Endothelial cell of umbilical vein (primary cell): ENCODE data around the gene ACVR1C. TPM values are rescaled to one million over a fixed set of nuclear protein-coding genes. Genes with fewer than 3 reads are reported as not detected.

ENCODE experiments used
- BruUV-seq: library from RNA; stranded (reverse); fragments of 400-500 nt; replicated peaks from 2 replicates; lab custom pipeline; 2021; lab: Mats Ljungman, UMichigan
- CTCF ChIA-PET: fragments of 300-600, 350-600 bp; sonication (Branson Sonifier 250); formaldehyde crosslinking; loops from one replicate; lab custom pipeline; 2021; ENCODE audit warnings: antibody characterized with exemption, inconsistent platforms; lab: Charles Lee
- POLR2A ChIA-PET: fragments of 300-600, 350-600 bp; sonication (Branson Sonifier 250); formaldehyde crosslinking; loops from one replicate; lab custom pipeline; 2021; ENCODE audit warnings: antibody characterized with exemption, inconsistent platforms; lab: Charles Lee
- DNase-seq: peaks from one replicate; pipeline ENCODE4 v3.0.0-alpha.2; 2011; ENCODE audit warnings: low read depth, low spot score
- FAIRE-seq: peaks from 2 replicates; lab custom pipeline; 2011; peaks lifted over from hg19 to GRCh38; lab: Jason Lieb, UNC
- H2AFZ ChIP-seq: 2 replicates; pipeline ENCODE4 v1.6.0; 2012; ENCODE audit warnings: low read depth, low read length, control low read depth, inconsistent platforms
- H3K27ac ChIP-seq: 2 replicates; pipeline ENCODE4 v1.5.1; 2011; ENCODE audit warnings: low read depth, mild to moderate bottlenecking, control low read depth, low read length, moderate library complexity; ENCODE audit not compliant: insufficient read depth
- H3K27me3 ChIP-seq, 2 experiments: 2 replicates each; pipeline versions ENCODE4 v1.6.0 to v1.6.1; 2011; ENCODE audit warnings: low read length in 2 of 2, mixed read lengths in 1 of 2; ENCODE audit not compliant: control insufficient read depth in 2 of 2, insufficient read depth in 2 of 2
- H3K36me3 ChIP-seq, 2 experiments: 2 replicates in 1 of 2; 3 replicates in 1 of 2; pipeline ENCODE4 v1.5.1; 2011; ENCODE audit warnings: low read length in 2 of 2, mild to moderate bottlenecking in 1 of 2, moderate library complexity in 1 of 2; ENCODE audit not compliant: control insufficient read depth in 2 of 2, insufficient read depth in 2 of 2; ENCODE audit errors: extremely low read depth in 1 of 2
- H3K4me1 ChIP-seq: 3 replicates; pipeline ENCODE4 v1.5.1; 2011; ENCODE audit warnings: mild to moderate bottlenecking, low read length; ENCODE audit not compliant: control insufficient read depth, insufficient read depth; ENCODE audit errors: extremely low read depth
- H3K4me2 ChIP-seq: 2 replicates; pipeline ENCODE4 v1.6.1; 2011; ENCODE audit warnings: low read length, control low read depth, mixed read lengths; ENCODE audit not compliant: insufficient read depth
- H3K4me3 ChIP-seq, 3 experiments: fragments of 200-600 bp in 1 of 3; sonication (generic), shearing (Covaris generic) in 1 of 3; replicated peaks in 1 of 3; 2 replicates each; pipeline ENCODE4 v1.5.1; 2011 to 2016; ENCODE audit warnings: control low read depth in 3 of 3, low read length in 3 of 3, mild to moderate bottlenecking in 2 of 3, inconsistent platforms in 1 of 3, low read depth in 1 of 3, moderate library complexity in 1 of 3; ENCODE audit not compliant: insufficient read depth in 1 of 3
- H3K79me2 ChIP-seq: 2 replicates; pipeline ENCODE4 v1.6.0; 2012; ENCODE audit warnings: low read length, inconsistent platforms; ENCODE audit not compliant: control insufficient read depth, insufficient read depth
- H3K9ac ChIP-seq: replicated peaks from 2 replicates; pipeline ENCODE3; 2011; ENCODE audit warnings: low read length, control low read depth; ENCODE audit not compliant: insufficient read depth; ENCODE audit errors: extremely low read depth
- H3K9me1 ChIP-seq: replicated peaks from 3 replicates; pipeline ENCODE4 v1.6.0; 2011; ENCODE audit warnings: mild to moderate bottlenecking, low read length; ENCODE audit not compliant: control insufficient read depth, insufficient read depth; ENCODE audit errors: extremely low read depth
- H3K9me3 ChIP-seq: replicated peaks from 2 replicates; pipeline ENCODE4 v1.5.1; 2012; ENCODE audit warnings: low read length, inconsistent platforms; ENCODE audit not compliant: control insufficient read depth, insufficient read depth
- H4K20me1 ChIP-seq: replicated peaks from 2 replicates; pipeline ENCODE3; 2011; ENCODE audit warnings: mild to moderate bottlenecking, low read length; ENCODE audit not compliant: control insufficient read depth, insufficient read depth; ENCODE audit errors: extremely low read depth
- EZH2 ChIP-seq: IDR thresholded peaks from 2 replicates; pipeline ENCODE4 v1.6.1; 2012; ENCODE audit warnings: borderline replicate concordance, low read depth, mild to moderate bottlenecking, moderate library complexity, low read length, inconsistent platforms; ENCODE audit not compliant: severe bottlenecking
- FOS ChIP-seq: IDR thresholded peaks from 2 replicates; pipeline ENCODE4 v1.6.1; 2011; ENCODE audit warnings: mild to moderate bottlenecking, low read length, moderate library complexity, borderline replicate concordance; ENCODE audit not compliant: insufficient read depth
- GATA2 ChIP-seq: IDR thresholded peaks from 2 replicates; pipeline ENCODE4 v1.7.0; 2011; ENCODE audit warnings: low read depth, mild to moderate bottlenecking, moderate library complexity, mixed read lengths, low read length; ENCODE audit not compliant: insufficient read length, insufficient read depth
- JUN ChIP-seq: IDR thresholded peaks from 2 replicates; pipeline ENCODE4 v1.6.1; 2011; ENCODE audit warnings: borderline replicate concordance, low read depth; ENCODE audit not compliant: insufficient read length, insufficient read depth
- MYC ChIP-seq: IDR thresholded peaks from one replicate; pipeline ENCODE4 v1.6.1; 2011; ENCODE audit warnings: mild to moderate bottlenecking, low read depth, low read length
- POLR2A ChIP-seq: IDR thresholded peaks from 2 replicates; pipeline ENCODE4 v1.6.1; 2012; ENCODE audit warnings: low read depth, mild to moderate bottlenecking, control low read depth, low read length
- POLR2AphosphoS5 ChIP-seq: IDR thresholded peaks from 2 replicates; pipeline ENCODE4 v1.6.1; 2012; ENCODE audit warnings: low read depth, mild to moderate bottlenecking, control low read depth, low read length, moderate library complexity; ENCODE audit not compliant: insufficient read depth
- dilution Hi-C: fragments of 300-500 bp; cut with MboI; formaldehyde crosslinking; loops from one replicate; pipeline ENCODE4 v1.15.0; 2019; ENCODE audit warnings: low sequenced_read_pairs; ENCODE audit not compliant: extremely low pct_ligation_motif_present
- intact Hi-C: fragments of 100-400 bp; cut with micrococcal nuclease; formaldehyde crosslinking; loops from one replicate; pipeline ENCODE4 v1.10.0; 2022
- polyA plus RNA-seq, 4 experiments: library from polyadenylated mRNA; depleted of rRNA in 3 of 4; stranded (reverse) in 3 of 4; unstranded in 1 of 4; fragments of >200 nt; gene quantifications; 2 replicates each; pipeline versions ENCODE4 v1.2.1 to v1.2.3, GENCODE V29; 2011 to 2012; ENCODE audit warnings: missing spikeins in 1 of 4
- total RNA-seq: library from RNA; stranded (reverse); gene quantifications from 2 replicates; pipeline ENCODE4 v1.2.3, GENCODE V29; 2021
- TF ChIP-seq, protein P1 (sequence below), 2 donors: IDR thresholded peaks; 1 replicate in 1 of 2; 2 replicates in 1 of 2; pipeline ENCODE4 v1.5.1; 2011; ENCODE audit warnings: low read length in 2 of 2, mild to moderate bottlenecking in 2 of 2, moderate library complexity in 2 of 2, control low read depth in 1 of 2, inconsistent platforms in 1 of 2, low read depth in 1 of 2; ENCODE audit not compliant: insufficient read depth in 1 of 2; ENCODE audit errors: extremely low read depth in 1 of 2
- TF ChIP-seq, protein P2 (sequence below): IDR thresholded peaks from 2 replicates; pipeline ENCODE4 v1.6.1; 2011; ENCODE audit not compliant: insufficient read depth, insufficient read length

Gene ACVR1C
- total and polyA plus RNA-seq, 2 donors (not counting 3 experiments of a cell fraction or from before 2014, with no cell fraction given): not detected

- BruUV-seq: no TSS peak
- no peak overlapping the region for H2AFZ ChIP-seq
- H3K36me3 ChIP-seq: no peaks in the 10 kb centered on the region
- H4K20me1 ChIP-seq: no peaks in the 10 kb centered on the region
- dilution Hi-C loops: no loop called here
- H3K79me2 ChIP-seq: no peaks in the 10 kb centered on the region
- H3K4me1 ChIP-seq: no peaks in the 10 kb centered on the region
- DNase-seq (no peak), FAIRE-seq (no peak)
- H3K9me3 ChIP-seq: no peaks in the 10 kb centered on the region
- no peak overlapping the region for H3K4me2 ChIP-seq
- intact Hi-C loops: no loop called here
- no peak overlapping the region for H3K27ac ChIP-seq
- H3K9me1 ChIP-seq: no peaks in the 10 kb centered on the region
- ChIA-PET POLR2A (no interaction called here), CTCF (interaction anchor here (1.7 kb wide), 1 partner anchor 16 kb away, joined by 4 read pairs; the partner anchor contains the start of gene ACVR1C)
- TF ChIP-seq, protein P1, sequence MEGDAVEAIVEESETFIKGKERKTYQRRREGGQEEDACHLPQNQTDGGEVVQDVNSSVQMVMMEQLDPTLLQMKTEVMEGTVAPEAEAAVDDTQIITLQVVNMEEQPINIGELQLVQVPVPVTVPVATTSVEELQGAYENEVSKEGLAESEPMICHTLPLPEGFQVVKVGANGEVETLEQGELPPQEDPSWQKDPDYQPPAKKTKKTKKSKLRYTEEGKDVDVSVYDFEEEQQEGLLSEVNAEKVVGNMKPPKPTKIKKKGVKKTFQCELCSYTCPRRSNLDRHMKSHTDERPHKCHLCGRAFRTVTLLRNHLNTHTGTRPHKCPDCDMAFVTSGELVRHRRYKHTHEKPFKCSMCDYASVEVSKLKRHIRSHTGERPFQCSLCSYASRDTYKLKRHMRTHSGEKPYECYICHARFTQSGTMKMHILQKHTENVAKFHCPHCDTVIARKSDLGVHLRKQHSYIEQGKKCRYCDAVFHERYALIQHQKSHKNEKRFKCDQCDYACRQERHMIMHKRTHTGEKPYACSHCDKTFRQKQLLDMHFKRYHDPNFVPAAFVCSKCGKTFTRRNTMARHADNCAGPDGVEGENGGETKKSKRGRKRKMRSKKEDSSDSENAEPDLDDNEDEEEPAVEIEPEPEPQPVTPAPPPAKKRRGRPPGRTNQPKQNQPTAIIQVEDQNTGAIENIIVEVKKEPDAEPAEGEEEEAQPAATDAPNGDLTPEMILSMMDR (IDR thresholded peaks at IDR 0.05; ENCODE audit: extremely low read depth in 1 of 2, insufficient read depth in 1 of 2, low read depth in 1 of 2, low read length in 2 of 2): no peak
- TF ChIP-seq, protein P2, sequence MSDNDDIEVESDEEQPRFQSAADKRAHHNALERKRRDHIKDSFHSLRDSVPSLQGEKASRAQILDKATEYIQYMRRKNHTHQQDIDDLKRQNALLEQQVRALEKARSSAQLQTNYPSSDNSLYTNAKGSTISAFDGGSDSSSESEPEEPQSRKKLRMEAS: no peak
- TF ChIP-seq POLR2AphosphoS5: no peak
- TF ChIP-seq GATA2: no peak
- no peak for TF ChIP-seq JUN
- TF ChIP-seq MYC: no peak
- TF ChIP-seq POLR2A: no peak
- TF ChIP-seq FOS: no peak
- no peak for TF ChIP-seq EZH2
- no peaks in the 10 kb centered on the region for H3K27me3 ChIP-seq
- H3K4me3 ChIP-seq: no peak overlapping the region
- no peak overlapping the region for H3K9ac ChIP-seq
Observed at GRCh38 chr2:157644776-157645175, 16.1 kb upstream of the ACVR1C start.
